Activated T-cell treated with anti-CD3 and anti-CD28 coated beads, Interleukin-2, amount 50 U/mL, for 4 hours (primary cell): ENCODE data around the gene FXR1. TPM values are rescaled to one million over a fixed set of nuclear protein-coding genes. Genes with fewer than 3 reads are reported as not detected.
"Not testable (repeated sequence)": the region's sequence is repeated elsewhere in the genome, so short reads cannot be mapped to it uniquely, and the experiment has no call there.

Experiments used
- ATAC-seq, 2 donors: fragments of 200-7000 bp; cut with Tn5 transposase; one replicate each; pipeline ENCODE4 v1.10.0; 2021
- DNase-seq: peaks from one replicate; pipeline ENCODE4 v3.0.0-alpha.2; 2020
- H3K27me3 Mint-ChIP-seq: one replicate; pipeline ENCODE4 v1.8.0; 2021; ENCODE audit warnings: low read depth, mixed read lengths
- H3K36me3 Mint-ChIP-seq: one replicate; pipeline ENCODE4 v1.8.0; 2022; ENCODE audit warnings: mixed read lengths; ENCODE audit not compliant: insufficient read depth
- H3K4me1 Mint-ChIP-seq: one replicate; pipeline ENCODE4 v1.8.0; 2021; ENCODE audit warnings: low read depth, mixed read lengths
- H3K4me3 Mint-ChIP-seq: one replicate; pipeline ENCODE4 v1.8.0; 2021; ENCODE audit warnings: mild to moderate bottlenecking, moderate library complexity, mixed read lengths
- H3K9me3 Mint-ChIP-seq: one replicate; pipeline ENCODE4 v1.8.0; 2021; ENCODE audit warnings: mixed read lengths
- total RNA-seq, 3 donors: library from RNA; stranded (reverse); gene quantifications; one replicate each; pipeline ENCODE4 v1.2.1, GENCODE V29; 2021

Gene FXR1
- total RNA-seq, 3 donors from 2014 or later: 105 to 107 (median 106) TPM

DNA sequence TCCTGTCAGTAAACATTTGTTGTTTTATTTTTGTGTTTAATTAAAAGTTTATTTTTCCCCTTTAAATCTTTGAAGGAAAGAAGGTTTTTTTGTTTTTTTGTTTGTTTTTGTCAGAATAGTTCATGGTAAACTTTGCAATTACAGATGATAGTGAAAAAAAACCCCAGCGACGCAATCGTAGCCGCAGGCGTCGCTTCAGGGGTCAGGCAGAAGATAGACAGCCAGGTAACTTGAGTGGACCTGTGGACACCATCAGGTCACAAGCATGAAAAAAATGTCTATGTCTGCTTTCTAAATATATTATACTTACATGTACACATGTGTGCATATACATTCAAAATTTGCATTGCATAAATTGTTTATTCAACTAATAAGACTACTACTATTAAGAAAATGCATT is 58.5 kb downstream of the FXR1 start:
- H3K36me3 Mint-ChIP-seq: peaks cover 27% of the 10 kb centered on the region
- H3K4me1 Mint-ChIP-seq: no peaks in the 10 kb centered on the region
- H3K4me3 Mint-ChIP-seq: no peak overlapping the region
- ATAC-seq: no peak
- H3K27me3 Mint-ChIP-seq: no peaks in the 10 kb centered on the region
- DNase-seq: no peak
- H3K9me3 Mint-ChIP-seq: no peaks in the 10 kb centered on the region

- ATAC-seq: no peak
- DNase-seq: no peak
- H3K27me3 Mint-ChIP-seq: no peaks in the 10 kb centered on the region
- H3K4me1 Mint-ChIP-seq: no peaks in the 10 kb centered on the region
- no peaks in the 10 kb centered on the region for H3K9me3 Mint-ChIP-seq
- peaks cover 23% of the 10 kb centered on the region for H3K36me3 Mint-ChIP-seq
- H3K4me3 Mint-ChIP-seq: no peak overlapping the region
These were observed 61.1 kb downstream of the FXR1 start for GRCh38 chr3:180973543-180973942.

- no peak for DNase-seq
- H3K36me3 Mint-ChIP-seq: peaks cover 20% of the 10 kb centered on the region
- no peaks in the 10 kb centered on the region for H3K27me3 Mint-ChIP-seq
- ATAC-seq: no peak
- H3K4me1 Mint-ChIP-seq: no peaks in the 10 kb centered on the region
- H3K9me3 Mint-ChIP-seq: no peaks in the 10 kb centered on the region
- H3K4me3 Mint-ChIP-seq: no peak overlapping the region
These were observed 61.8 kb downstream of the FXR1 start for GRCh38 chr3:180974286-180974685.

DNA sequence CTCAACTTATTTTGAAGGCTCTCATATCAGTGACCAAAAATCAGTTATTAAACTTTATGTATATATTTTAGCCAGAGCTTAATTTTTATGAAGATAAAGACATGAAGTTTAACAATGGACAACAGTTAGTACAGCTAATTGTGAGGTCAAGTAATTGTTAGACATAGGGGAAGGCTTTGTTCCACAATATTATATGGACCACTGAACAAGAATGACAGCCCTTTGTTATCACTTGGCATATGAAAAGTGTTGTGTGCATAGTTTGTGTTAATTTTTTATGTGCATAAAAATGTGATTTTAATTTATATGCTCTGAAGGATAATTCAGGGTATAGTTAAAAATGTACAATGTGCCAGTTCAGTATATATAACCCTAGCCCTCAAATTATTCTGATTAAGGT is 65.0 kb downstream of the FXR1 start:
- peaks cover 14% of the 10 kb centered on the region for H3K36me3 Mint-ChIP-seq
- no peaks in the 10 kb centered on the region for H3K4me1 Mint-ChIP-seq
- no peaks in the 10 kb centered on the region for H3K27me3 Mint-ChIP-seq
- ATAC-seq (no peak), DNase-seq (no peak)
- no peak overlapping the region for H3K4me3 Mint-ChIP-seq
- no peaks in the 10 kb centered on the region for H3K9me3 Mint-ChIP-seq

GRCh38 chr3:180979961-180980360 is 67.5 kb downstream of the FXR1 start:
- H3K4me1 Mint-ChIP-seq: no peaks in the 10 kb centered on the region
- ATAC-seq: no peak

DNA sequence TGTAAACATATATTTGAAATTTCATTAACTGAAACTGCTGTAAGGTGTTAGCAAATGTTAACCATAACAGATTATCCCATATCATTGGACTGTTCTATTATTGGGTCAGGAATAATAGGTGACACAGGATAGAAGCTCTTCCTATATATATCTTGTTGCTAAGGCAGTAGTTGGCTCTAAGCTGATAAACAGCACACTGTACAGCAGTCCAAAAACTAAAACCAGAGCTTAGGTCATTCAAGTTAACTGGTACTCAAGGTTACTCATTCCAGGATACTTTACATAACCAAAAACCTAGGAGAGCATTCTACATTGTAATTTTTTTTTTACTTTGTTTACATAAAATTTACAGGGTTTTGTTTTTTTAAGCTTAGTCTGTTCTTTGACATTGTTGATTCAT is 68.1 kb downstream of the FXR1 start:
- DNase-seq (no peak), ATAC-seq (no peak)
- H3K36me3 Mint-ChIP-seq: peaks cover 28% of the 10 kb centered on the region
- peaks cover 1% of the 10 kb centered on the region for H3K4me1 Mint-ChIP-seq
- H3K27me3 Mint-ChIP-seq: no peaks in the 10 kb centered on the region
- no peaks in the 10 kb centered on the region for H3K9me3 Mint-ChIP-seq
- no peak overlapping the region for H3K4me3 Mint-ChIP-seq

More at GRCh38 chr3:180979961-180980360, 67.5 kb downstream of the FXR1 start:
- Mint-ChIP-seq H3K9me3 (no peaks in the 10 kb centered on the region), H3K27me3 (no peaks in the 10 kb centered on the region), H3K4me3 (no peak overlapping the region), H3K36me3 (peaks cover 24% of the 10 kb centered on the region)
- DNase-seq: no peak

DNA sequence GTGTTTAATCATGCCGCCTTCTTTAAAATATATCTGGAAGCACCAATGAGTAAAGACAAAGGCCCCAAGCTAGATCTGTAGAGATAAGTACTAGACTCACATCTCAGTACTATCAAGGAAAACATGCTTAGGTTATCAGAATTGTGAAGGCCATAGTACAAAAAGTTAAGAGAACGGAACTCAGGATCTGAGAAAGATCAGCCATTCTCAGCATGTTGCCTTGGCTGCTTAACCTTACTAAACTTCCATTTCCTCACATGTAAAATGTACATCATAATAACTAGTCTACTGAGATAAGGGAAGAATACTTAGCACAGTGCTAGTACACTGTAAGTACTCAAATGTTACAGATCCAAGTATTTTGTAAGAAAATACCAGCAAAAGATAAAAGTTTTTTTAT is 69.4 kb downstream of the FXR1 start:
- DNase-seq (no peak), ATAC-seq (no peak)
- H3K27me3 Mint-ChIP-seq: no peaks in the 10 kb centered on the region
- H3K4me1 Mint-ChIP-seq: peaks cover 1% of the 10 kb centered on the region
- H3K9me3 Mint-ChIP-seq: no peaks in the 10 kb centered on the region
- H3K4me3 Mint-ChIP-seq: no peak overlapping the region
- H3K36me3 Mint-ChIP-seq: peaks cover 26% of the 10 kb centered on the region

DNA sequence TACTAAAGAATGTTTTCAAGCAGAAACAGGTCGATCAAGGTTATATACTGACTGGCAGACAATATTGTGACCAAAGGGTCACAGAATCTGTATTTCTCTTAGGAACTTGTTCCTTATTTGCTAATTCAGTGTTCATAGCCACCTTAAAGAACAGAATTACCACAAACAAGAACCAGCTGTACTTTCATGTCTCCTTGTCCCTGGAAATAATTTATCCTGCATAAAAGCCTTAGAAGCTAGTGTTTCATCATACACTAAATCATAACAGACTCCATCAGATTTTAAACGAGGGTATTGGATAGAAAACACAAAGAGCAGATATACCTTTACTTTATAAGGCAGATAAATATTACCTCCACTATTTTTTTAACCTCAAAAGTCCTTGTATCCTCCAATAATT is 70.7 kb downstream of the FXR1 start:
- DNase-seq (no peak), ATAC-seq (no peak)
- no peak overlapping the region for H3K4me3 Mint-ChIP-seq
- no peaks in the 10 kb centered on the region for H3K9me3 Mint-ChIP-seq
- peaks cover 13% of the 10 kb centered on the region for H3K4me1 Mint-ChIP-seq
- no peaks in the 10 kb centered on the region for H3K27me3 Mint-ChIP-seq
- H3K36me3 Mint-ChIP-seq: peaks cover 30% of the 10 kb centered on the region

GRCh38 chr3:180986366-180986765 is 73.9 kb downstream of the FXR1 start:
- not testable (repeated sequence) for H3K4me3 Mint-ChIP-seq, H3K9me3 Mint-ChIP-seq, DNase-seq, H3K27me3 Mint-ChIP-seq, ATAC-seq
- peaks cover 25% of the 10 kb centered on the region for H3K4me1 Mint-ChIP-seq
- H3K36me3 Mint-ChIP-seq: peaks cover 26% of the 10 kb centered on the region

GRCh38 chr3:180987344-180987743 is 74.9 kb downstream of the FXR1 start:
- DNase-seq (no peak), ATAC-seq (no peak)
- Mint-ChIP-seq H3K36me3 (peaks cover 23% of the 10 kb centered on the region), H3K9me3 (no peaks in the 10 kb centered on the region), H3K4me1 (peaks cover 26% of the 10 kb centered on the region), H3K27me3 (no peaks in the 10 kb centered on the region), H3K4me3 (peak overlapping the region; percentile 48)

GRCh38 chr3:180989291-180990163 is 77.1 kb downstream of the FXR1 start, which contains the start of gene DNAJC19:
Gene DNAJC19, minus strand, starts transcription at chr3:180989736. Its CDS starts 134 bp downstream, at chr3:180989602.
- ATAC-seq: peak; percentile 96
- Mint-ChIP-seq H3K9me3 (no peaks in the 10 kb centered on the region), H3K4me3 (peak within 1 kb of the TSS; percentile 90)

DNA sequence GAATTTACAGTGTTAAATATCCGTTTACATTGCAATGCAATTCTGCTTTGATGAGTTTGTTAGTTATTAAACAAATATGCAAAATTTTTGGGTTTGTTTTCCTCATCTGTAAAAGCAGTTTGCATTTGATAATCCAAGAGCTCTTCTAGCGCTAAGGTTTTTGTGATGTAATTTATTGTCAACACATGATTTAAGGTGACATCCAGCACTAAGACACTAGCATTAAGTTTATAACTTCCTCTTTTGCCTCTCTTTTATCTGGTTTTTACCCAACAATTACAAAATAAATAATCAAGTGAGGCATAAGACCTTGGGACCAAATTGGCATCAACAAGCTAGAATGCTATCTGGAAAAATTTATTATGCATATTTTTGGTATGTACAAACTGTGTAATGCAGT is 78.0 kb downstream of the FXR1 start:
- Mint-ChIP-seq H3K36me3 (peaks cover 9% of the 10 kb centered on the region), H3K27me3 (no peaks in the 10 kb centered on the region), H3K9me3 (no peaks in the 10 kb centered on the region), H3K4me3 (peak overlapping the region; percentile 90), H3K4me1 (peaks cover 24% of the 10 kb centered on the region)
- ATAC-seq (no peak), DNase-seq (no peak)

More at GRCh38 chr3:180989291-180990163, 77.1 kb downstream of the FXR1 start, which contains the start of gene DNAJC19:
- H3K4me1 Mint-ChIP-seq: peaks cover 26% of the 10 kb centered on the region
- H3K36me3 Mint-ChIP-seq: peaks cover 16% of the 10 kb centered on the region
- no peaks in the 10 kb centered on the region for H3K27me3 Mint-ChIP-seq
- DNase-seq: peak; percentile 81

DNA sequence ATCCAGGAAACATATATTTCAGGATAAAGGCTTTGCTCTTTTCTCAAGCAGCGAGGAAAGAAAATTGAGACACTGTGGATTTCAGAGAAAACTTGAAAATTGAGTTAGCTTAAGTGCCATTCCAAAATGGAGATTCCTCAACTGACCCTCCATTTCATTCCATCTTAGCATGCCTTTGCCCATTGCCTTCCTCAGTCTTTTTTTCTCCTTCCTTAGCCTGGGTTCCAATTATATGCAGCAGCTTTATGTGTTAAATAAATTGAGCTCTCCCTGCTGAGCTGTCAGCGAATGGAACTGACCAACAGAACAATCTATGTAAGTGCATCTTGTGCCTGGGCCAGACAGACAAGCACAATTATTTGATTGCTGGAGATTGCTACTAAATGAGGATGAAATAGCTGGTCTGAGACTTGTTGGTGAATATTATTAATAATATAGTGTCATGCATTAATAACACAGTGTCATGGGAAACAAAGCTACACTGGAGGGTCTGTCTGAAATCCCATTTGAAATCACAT is 84.0 kb downstream of the FXR1 start:
- H3K27me3 Mint-ChIP-seq: peaks cover 6% of the 10 kb centered on the region
- peaks cover 11% of the 10 kb centered on the region for H3K9me3 Mint-ChIP-seq
- DNase-seq: no peak
- ATAC-seq: no peak
- H3K36me3 Mint-ChIP-seq: peaks cover 6% of the 10 kb centered on the region
- no peaks in the 10 kb centered on the region for H3K4me1 Mint-ChIP-seq
- H3K4me3 Mint-ChIP-seq: no peak overlapping the region

DNA sequence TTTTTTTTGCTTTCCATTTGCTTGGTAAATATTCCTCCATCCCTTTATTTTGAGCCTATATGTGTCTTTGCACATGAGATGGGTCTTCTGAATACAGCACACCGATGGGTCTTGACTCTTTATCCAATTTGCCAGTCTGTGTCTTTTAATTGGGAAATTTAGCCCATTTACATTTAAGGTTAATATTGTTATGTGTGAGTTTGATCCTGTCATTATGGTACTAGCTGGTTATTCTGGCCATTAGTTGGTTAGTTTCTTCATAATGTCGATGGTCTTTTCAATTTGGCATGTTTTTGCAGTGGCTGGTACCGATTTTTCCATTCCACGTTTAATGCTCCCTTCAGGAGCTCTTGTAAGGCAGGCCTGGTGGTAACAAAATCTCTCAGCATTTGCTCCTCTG is 89.9 kb downstream of the FXR1 start:
- H3K4me1 Mint-ChIP-seq, H3K27me3 Mint-ChIP-seq, DNase-seq, H3K36me3 Mint-ChIP-seq, ATAC-seq, H3K4me3 Mint-ChIP-seq: not testable (repeated sequence)
- H3K9me3 Mint-ChIP-seq: peaks cover 29% of the 10 kb centered on the region

GRCh38 chr3:181003469-181003868 is 91.0 kb downstream of the FXR1 start:
- H3K9me3 Mint-ChIP-seq: peaks cover 29% of the 10 kb centered on the region
- H3K27me3 Mint-ChIP-seq, H3K36me3 Mint-ChIP-seq, ATAC-seq, DNase-seq, H3K4me1 Mint-ChIP-seq, H3K4me3 Mint-ChIP-seq: not testable (repeated sequence)
